Activated T-helper 9 cell treated with anti-CD3 and anti-CD28 coated beads, Interleukin-2, amount 50 U/mL, for 16 hours (primary cell): ENCODE measurements around the gene PTPN6.
A peak's percentile ranks its signal among the peaks of the same experiment; 100 is the strongest.
"Not testable (repeated sequence)": the region's sequence is repeated elsewhere in the genome, so short reads cannot be mapped to it uniquely, and the experiment has no call there.

ENCODE experiments used
- DNase-seq: peaks from one replicate; pipeline ENCODE4 v3.0.0-alpha.2; 2020; ENCODE audit warnings: low read depth

The PTPN6 gene

GRCh38 chr12:6950811-6951540, at the start of gene PTPN6:
Gene PTPN6 (plus strand): TSS chr12:6951356. CDS start chr12:6951513, 157 bp downstream.
- DNase-seq, result no peak

DNA sequence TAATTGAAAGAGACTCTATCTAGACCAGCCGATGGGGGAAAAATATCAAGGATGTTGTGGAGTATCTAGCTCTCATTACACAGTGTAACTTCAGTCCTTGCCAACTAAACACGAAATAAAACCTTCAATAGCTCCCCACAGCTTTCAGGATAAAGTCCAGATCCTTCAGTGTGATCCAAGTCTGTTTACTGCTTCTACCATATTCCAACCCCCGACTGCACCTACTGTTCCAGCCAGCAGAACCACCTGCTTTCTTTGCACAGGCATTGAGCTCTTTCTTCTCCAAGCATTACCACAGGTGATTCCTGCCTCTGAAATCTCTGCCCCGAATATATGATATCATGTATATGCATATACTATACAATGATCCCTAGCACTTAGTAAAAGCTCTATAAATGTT, 48.7 kb upstream of the PTPN6 start:
- DNase-seq, result no peak

GRCh38 chr12:6903722-6904121, 47.4 kb upstream of the PTPN6 start:
- no peak for DNase-seq

DNA sequence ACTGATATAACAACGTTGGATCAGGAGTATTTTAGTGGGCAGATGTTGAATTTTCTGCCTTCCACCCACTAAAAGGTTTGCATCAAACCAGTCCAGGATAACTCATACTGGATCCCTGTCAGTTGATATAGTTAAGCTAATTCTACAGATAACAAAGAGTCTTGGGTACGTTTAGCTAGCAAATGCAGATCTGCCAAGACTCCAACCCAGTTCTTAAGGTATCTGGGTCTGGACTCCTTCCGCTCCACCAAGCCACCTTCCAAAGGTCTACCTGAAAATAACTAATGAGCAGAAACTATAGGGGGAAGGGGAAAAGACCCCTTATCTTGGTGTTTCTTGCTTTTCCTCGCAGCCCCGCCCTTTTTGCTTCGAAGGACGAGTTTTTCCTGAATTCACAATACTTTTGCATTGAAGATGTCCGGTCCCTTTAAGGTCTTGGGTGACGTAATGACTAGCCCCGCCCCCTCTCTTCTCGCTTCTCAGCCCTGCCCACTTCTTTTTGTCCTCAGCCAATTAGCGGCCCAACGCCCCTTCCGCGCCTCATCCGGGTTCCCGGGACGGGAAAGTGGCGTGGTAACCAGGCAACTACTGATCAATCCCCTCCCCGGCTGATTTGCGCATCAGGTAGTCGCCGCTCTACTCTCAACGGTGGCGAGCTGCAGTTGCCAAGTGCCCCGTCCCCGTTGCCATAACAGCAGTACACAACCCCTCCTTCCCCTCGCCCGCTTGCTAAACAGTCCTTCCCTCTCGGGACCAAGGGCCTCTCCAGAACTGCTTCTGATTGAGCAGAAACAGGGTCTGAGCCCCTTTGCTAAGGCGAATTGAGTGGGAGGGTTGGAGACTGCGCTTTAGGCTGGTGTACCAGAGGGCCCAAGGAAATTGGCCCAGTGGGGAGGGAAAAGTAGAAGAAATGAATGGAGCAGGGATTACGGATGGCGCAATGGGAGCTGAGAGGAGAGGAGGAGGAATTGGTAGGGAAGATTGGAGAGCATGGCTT, 46.6 kb upstream of the PTPN6 start, which contains the start of gene LRRC23:
Gene LRRC23, plus strand, starts transcription at position 543 of the 997 bp plus-strand sequence. CDS start 812 bp downstream, outside the sequence.
- peak; percentile 96 for DNase-seq

DNA sequence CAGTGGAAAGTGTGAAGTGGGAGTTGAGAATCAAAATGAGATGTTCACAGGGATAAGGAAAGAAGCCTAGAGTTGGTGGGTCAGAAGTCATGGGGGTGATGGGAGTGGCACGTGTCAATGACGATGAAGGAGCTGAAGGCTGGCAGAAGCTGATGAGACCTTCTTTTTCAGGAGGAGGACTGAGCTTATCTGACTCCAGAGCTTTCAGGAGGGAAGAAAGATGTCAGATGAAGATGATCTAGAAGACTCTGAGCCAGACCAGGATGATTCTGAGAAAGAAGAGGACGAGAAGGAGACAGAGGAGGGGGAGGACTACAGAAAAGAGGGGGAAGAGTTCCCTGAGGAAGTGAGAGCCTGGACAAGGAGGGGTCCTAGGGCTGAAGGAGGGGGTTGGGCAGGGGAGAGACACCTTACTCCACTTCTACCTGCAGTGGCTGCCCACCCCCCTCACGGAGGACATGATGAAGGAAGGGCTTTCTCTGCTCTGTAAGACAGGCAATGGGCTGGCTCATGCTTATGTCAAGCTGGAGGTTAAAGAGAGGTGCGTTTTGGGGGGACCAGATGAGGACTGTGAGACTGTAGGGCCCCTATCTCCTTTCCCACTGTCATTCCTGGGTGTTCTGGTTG, 45.6 kb upstream of the PTPN6 start:
- DNase-seq, result no peak

DNA sequence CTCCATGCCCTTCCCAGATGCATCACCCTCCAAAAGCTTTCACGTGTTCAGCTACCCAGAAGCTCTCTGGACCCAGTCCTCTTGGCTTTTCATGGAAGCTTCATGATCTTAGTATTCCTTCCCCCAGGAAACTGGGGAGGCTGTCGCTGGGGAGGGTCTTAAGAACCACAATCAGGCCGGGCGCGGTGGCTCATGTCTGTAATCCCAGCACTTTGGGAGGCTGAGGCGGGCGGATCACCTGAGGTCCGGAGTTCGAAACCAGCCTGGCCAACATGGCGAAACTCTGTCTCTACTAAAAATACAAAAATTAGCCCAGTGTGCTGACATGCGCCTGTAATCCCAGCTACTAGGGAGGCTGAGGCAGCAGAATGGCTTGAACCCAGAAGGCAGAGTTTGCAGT, 43.0 kb upstream of the PTPN6 start:
- not testable (repeated sequence) for DNase-seq

- DNase-seq, result no peak
These were observed 41.6 kb upstream of the PTPN6 start for GRCh38 chr12:6909421-6910145.

- DNase-seq, result no peak
These were observed 38.8 kb upstream of the PTPN6 start for GRCh38 chr12:6912164-6912935.

DNA sequence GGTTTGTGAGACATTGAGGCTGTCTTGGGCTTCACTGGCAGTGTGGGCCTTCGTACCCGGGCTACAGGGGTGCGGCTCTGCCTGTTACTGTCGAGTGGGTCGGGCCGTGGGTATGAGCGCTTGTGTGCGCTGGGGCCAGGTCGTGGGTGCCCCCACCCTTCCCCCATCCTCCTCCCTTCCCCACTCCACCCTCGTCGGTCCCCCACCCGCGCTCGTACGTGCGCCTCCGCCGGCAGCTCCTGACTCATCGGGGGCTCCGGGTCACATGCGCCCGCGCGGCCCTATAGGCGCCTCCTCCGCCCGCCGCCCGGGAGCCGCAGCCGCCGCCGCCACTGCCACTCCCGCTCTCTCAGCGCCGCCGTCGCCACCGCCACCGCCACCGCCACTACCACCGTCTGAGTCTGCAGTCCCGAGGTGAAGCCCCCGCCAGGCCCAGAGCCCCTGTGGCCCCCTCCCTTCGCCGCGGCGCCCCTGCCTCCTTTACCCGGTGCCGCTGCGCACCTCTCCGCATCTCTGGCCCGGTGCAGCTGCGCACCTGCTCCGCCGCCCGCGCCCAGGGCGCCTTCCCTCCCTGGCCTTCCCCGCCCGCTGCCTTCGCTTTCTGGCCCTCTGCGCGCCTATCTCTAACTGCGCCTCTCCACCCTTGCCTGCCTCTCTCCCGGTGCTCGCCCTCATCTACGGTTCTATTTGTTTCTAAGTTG, 36.8 kb upstream of the PTPN6 start, which contains the start of gene ENO2:
Gene ENO2, plus strand, starts transcription at position 335 of the 701 bp plus-strand sequence. CDS start 1,253 bp downstream, outside the sequence.
- peak; percentile 78 for DNase-seq

GRCh38 chr12:6914947-6915788, 36.0 kb upstream of the PTPN6 start:
- DNase-seq, result no peak

- no peak for DNase-seq
These were observed 35.3 kb upstream of the PTPN6 start for GRCh38 chr12:6915789-6916285.

- no peak for DNase-seq
These were observed 34.5 kb upstream of the PTPN6 start for GRCh38 chr12:6916426-6917200.

DNA sequence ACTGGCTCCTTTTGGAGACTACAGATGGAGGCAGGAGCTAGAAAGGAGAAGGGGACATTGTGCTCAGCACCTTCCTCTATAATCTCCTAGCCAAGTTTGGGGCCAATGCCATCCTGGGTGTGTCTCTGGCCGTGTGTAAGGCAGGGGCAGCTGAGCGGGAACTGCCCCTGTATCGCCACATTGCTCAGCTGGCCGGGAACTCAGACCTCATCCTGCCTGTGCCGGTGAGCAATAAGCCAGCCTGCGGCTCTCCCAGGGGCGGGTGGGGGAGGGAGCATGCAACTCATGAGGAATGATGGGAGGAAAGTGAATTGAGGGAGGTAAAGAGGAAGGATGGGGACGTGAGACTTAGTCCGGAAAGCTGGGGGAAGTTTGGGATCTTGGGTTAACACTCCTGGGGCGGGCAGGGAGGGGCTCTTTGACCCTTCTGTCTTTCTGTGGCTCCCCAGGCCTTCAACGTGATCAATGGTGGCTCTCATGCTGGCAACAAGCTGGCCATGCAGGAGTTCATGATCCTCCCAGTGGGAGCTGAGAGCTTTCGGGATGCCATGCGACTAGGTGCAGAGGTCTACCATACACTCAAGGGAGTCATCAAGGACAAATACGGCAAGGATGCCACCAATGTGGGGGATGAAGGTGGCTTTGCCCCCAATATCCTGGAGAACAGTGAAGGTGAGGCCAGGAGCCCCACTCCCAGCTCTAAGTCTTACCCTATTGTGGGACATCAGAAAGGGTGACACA, 33.5 kb upstream of the PTPN6 start:
- DNase-seq, result no peak

DNA sequence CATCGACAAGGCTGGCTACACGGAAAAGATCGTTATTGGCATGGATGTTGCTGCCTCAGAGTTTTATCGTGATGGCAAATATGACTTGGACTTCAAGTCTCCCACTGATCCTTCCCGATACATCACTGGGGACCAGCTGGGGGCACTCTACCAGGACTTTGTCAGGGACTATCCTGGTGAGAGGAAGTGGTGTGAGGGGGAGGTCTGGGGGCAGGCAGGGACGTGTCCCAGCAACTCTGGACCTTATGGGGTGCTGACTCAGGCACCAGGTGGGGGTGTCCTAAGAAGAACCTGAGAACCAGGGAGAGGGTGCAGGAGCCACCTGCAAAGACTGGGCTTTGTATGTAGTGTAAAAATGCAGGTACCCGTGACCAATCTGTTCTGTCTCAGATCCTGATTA, 31.6 kb upstream of the PTPN6 start:
- DNase-seq, result no peak

- DNase-seq, result no peak
These were observed 29.6 kb upstream of the PTPN6 start for GRCh38 chr12:6921539-6921938.

- no peak for DNase-seq
These were observed 28.9 kb upstream of the PTPN6 start for GRCh38 chr12:6921996-6922946.
